Measurements from ENCODE around the gene PPP6R3.

PPP6R3 gene

DNA sequence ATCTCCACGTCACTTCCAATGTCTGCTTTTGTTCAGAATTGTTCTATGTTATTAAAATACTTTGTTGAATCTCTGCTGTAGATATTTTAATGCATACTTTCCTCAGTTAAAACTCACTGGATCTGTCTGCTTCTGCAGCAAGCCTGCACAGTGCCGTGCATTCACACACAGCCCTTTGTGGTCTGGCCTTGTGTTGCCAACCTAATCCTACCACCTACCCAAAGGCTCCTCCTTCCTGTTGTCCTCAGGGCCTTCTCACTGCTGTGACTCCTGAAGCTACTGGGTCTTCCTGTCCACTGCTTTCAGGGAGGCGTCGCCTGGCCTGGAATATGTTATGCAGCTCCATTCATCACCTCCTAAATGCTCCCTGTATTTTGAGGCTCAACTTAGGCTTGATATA lies 67.0 kb downstream of the PPP6R3 start:
- TF ChIP-seq MYC (IDR thresholded peaks at IDR 0.05; ENCODE audit: low read depth, low read length): no peak
- TF ChIP-seq MAX (IDR thresholded peaks at IDR 0.05; ENCODE audit: low read depth, low read length): no peak
- TF ChIP-seq, protein P1, sequence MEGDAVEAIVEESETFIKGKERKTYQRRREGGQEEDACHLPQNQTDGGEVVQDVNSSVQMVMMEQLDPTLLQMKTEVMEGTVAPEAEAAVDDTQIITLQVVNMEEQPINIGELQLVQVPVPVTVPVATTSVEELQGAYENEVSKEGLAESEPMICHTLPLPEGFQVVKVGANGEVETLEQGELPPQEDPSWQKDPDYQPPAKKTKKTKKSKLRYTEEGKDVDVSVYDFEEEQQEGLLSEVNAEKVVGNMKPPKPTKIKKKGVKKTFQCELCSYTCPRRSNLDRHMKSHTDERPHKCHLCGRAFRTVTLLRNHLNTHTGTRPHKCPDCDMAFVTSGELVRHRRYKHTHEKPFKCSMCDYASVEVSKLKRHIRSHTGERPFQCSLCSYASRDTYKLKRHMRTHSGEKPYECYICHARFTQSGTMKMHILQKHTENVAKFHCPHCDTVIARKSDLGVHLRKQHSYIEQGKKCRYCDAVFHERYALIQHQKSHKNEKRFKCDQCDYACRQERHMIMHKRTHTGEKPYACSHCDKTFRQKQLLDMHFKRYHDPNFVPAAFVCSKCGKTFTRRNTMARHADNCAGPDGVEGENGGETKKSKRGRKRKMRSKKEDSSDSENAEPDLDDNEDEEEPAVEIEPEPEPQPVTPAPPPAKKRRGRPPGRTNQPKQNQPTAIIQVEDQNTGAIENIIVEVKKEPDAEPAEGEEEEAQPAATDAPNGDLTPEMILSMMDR (IDR thresholded peaks at IDR 0.05; ENCODE audit: low read depth, low read length): no peak
- no peak for TF ChIP-seq POLR2A (IDR thresholded peaks at IDR 0.05; ENCODE audit: extremely low read depth, insufficient read length)

GRCh38 chr11:68528630-68529029 lies 68.1 kb downstream of the PPP6R3 start:
- TF ChIP-seq POLR2A (IDR thresholded peaks at IDR 0.05; ENCODE audit: extremely low read depth, insufficient read length) (no peak), MYC (IDR thresholded peaks at IDR 0.05; ENCODE audit: low read depth, low read length) (no peak), MAX (IDR thresholded peaks at IDR 0.05; ENCODE audit: low read depth, low read length) (no peak)
- TF ChIP-seq, protein P1 (IDR thresholded peaks at IDR 0.05; ENCODE audit: low read depth, low read length): no peak
- no peak overlapping the region for H3K4me3 ChIP-seq (ENCODE audit: low read depth, low read length)
- peak; percentile 44 for DNase-seq (ENCODE audit: low read depth)

More for the DNA sequence above, 67.0 kb downstream of the PPP6R3 start:
- DNase-seq (ENCODE audit: low read depth): peak; percentile 24
- no peak overlapping the region for H3K4me3 ChIP-seq (ENCODE audit: low read depth, low read length)

DNA sequence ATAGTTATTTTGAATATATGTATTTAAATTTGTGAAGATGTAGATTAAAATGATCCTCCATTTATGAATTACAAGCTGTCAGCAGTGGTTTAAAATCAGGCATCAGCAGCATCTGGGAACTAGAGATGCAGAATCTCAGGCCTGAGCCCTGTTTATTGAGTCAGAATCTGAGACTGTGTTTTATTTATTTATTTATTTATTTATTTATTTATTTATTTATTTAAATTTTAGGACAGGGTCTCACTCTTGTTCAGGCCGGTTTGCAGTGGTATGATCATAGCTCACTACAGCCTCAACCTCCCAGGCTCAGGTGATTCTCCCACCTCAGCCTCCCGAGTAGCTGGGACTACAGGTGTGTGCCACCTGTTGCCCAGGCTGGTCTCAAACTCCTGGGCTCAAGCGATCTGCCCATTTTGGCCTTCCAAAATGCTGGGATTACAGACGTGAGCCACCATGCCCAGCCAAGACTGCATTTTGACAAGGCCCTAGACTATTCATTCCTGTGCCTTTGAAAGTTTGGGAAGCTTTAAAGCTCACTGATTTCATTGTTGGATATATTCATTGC lies 70.7 kb downstream of the PPP6R3 start:
- H3K4me3 ChIP-seq (ENCODE audit: low read depth, low read length): no peak overlapping the region
- TF ChIP-seq MAX (IDR thresholded peaks at IDR 0.05; ENCODE audit: low read depth, low read length) (no peak), POLR2A (IDR thresholded peaks at IDR 0.05; ENCODE audit: extremely low read depth, insufficient read length) (no peak), MYC (IDR thresholded peaks at IDR 0.05; ENCODE audit: low read depth, low read length) (no peak)
- TF ChIP-seq, protein P1 (IDR thresholded peaks at IDR 0.05; ENCODE audit: low read depth, low read length): no peak
- no peak for DNase-seq (ENCODE audit: low read depth)

DNA sequence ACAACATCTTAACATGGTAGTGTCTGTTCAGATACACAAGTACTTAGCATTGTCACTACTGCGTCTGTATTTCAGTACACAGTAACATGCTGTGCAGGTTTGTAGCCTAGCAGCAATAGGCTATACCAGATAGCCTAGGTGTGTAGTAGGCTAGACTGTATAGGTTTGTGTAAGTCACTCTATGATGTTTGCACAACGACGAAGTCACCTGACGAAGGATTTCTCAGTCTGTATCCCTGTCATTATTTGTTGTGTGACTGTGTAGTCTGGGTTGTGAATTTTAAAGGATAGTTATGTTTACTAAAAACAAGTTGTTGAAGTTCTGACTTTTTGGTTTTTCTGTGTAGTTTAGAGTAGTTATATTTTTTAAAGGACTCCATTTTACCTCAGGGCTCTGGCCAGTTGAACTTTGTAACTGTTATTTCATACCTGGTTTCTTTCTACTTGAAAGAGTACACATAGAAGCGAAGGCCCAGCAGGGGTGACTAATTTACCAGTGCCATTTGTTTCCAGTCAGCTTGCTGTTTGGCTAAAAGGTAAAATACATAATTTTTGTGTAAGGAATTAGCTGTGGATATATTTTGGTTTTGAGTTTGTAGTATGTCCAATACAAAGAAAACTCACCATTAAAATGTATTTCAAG lies 72.3 kb downstream of the PPP6R3 start:
- TF ChIP-seq MAX (IDR thresholded peaks at IDR 0.05; ENCODE audit: low read depth, low read length) (no peak), MYC (IDR thresholded peaks at IDR 0.05; ENCODE audit: low read depth, low read length) (no peak), POLR2A (IDR thresholded peaks at IDR 0.05; ENCODE audit: extremely low read depth, insufficient read length) (no peak)
- TF ChIP-seq, protein P1 (IDR thresholded peaks at IDR 0.05; ENCODE audit: low read depth, low read length): no peak
- no peak overlapping the region for H3K4me3 ChIP-seq (ENCODE audit: low read depth, low read length)
- no peak for DNase-seq (ENCODE audit: low read depth)

GRCh38 chr11:68533945-68534344 lies 73.4 kb downstream of the PPP6R3 start:
- TF ChIP-seq, protein P1 (IDR thresholded peaks at IDR 0.05; ENCODE audit: low read depth, low read length): no peak
- TF ChIP-seq MYC (IDR thresholded peaks at IDR 0.05; ENCODE audit: low read depth, low read length): no peak
- TF ChIP-seq POLR2A (IDR thresholded peaks at IDR 0.05; ENCODE audit: extremely low read depth, insufficient read length): no peak
- no peak for TF ChIP-seq MAX (IDR thresholded peaks at IDR 0.05; ENCODE audit: low read depth, low read length)
- DNase-seq (ENCODE audit: low read depth): no peak
- no peak overlapping the region for H3K4me3 ChIP-seq (ENCODE audit: low read depth, low read length)
